Subcutaneous adipose tissue (tissue), 4 donors: Measurements from ENCODE around the gene NAV3. TPM values are rescaled to one million over a fixed set of nuclear protein-coding genes. Genes with fewer than 3 reads are reported as not detected.

Source experiments
- total RNA-seq, 4 donors: library from RNA; depleted of rRNA; stranded (reverse); fragments of >200 nt; gene quantifications; one replicate each; pipeline ENCODE4 v1.1.0, GENCODE V29; 2016
- TF ChIP-seq, protein P1 (sequence below): fragments of 450-650 bp; IDR thresholded peaks from one replicate; pipeline ENCODE4 v1.5.1; 2016; ENCODE audit warnings: low read depth, mild to moderate bottlenecking, control low read depth, antibody characterized with exemption, moderate library complexity

NAV3 gene
- total RNA-seq, 4 donors from 2014 or later: 9.3 to 36.6 (median 20.6) TPM

DNA sequence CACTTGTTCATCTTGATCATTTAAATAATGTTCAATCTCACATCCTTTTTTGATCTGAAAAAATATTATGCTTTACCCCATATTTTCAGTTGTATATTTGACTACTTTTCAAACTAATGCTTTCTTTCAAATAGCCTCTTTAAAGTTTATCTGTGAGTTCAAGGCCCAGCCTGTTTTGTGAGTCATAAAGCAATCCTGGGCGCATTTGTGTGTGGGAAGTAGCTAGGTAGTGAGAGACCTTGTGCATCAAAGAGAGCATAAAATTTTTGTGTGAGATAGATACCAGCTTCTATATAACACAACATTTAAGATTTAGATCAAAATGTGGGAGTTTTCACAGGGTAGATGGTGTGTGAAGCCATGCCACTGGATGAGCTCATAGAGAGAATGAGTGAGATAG lies 405.6 kb downstream of the NAV3 start:
- TF ChIP-seq, protein P1, sequence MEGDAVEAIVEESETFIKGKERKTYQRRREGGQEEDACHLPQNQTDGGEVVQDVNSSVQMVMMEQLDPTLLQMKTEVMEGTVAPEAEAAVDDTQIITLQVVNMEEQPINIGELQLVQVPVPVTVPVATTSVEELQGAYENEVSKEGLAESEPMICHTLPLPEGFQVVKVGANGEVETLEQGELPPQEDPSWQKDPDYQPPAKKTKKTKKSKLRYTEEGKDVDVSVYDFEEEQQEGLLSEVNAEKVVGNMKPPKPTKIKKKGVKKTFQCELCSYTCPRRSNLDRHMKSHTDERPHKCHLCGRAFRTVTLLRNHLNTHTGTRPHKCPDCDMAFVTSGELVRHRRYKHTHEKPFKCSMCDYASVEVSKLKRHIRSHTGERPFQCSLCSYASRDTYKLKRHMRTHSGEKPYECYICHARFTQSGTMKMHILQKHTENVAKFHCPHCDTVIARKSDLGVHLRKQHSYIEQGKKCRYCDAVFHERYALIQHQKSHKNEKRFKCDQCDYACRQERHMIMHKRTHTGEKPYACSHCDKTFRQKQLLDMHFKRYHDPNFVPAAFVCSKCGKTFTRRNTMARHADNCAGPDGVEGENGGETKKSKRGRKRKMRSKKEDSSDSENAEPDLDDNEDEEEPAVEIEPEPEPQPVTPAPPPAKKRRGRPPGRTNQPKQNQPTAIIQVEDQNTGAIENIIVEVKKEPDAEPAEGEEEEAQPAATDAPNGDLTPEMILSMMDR: no peak

DNA sequence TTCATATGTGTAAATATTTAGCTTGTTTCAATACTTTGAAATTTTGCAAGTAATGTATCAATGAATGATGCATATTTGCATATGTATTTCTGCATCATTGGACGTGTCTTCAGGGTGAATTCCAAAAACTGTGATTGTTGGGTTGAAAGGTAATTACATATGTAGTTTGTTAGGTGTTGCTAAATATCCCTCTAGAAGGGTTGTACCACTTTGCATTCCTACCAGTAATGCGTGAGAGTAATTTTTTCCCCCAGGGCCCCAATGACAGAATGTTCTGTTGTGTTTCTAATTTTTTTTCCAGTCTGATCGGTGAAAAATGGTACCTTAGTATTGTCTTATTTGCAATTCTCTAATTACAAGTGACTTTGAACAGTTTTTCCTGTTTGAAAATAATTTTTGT lies 408.9 kb downstream of the NAV3 start:
- TF ChIP-seq, protein P1: no peak

DNA sequence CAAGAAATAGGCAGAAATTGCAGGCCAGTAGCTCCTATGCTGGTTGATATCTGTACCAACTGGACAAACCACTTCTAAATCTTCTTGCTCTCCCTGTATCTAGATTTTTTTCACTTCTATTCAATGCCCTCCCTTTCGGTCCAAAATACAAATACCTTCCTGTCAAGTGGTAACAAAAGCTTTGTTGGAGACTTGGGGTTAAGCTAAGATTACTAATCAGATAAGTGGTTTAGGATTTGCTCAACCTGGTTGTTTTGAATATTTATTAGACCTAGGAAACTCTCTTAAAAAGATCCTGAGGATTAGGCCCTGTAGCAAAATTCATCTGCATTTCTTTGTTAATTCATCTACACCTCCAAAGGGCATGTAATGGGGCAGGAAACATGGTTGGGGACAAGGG lies 410.1 kb downstream of the NAV3 start:
- TF ChIP-seq, protein P1: no peak

DNA sequence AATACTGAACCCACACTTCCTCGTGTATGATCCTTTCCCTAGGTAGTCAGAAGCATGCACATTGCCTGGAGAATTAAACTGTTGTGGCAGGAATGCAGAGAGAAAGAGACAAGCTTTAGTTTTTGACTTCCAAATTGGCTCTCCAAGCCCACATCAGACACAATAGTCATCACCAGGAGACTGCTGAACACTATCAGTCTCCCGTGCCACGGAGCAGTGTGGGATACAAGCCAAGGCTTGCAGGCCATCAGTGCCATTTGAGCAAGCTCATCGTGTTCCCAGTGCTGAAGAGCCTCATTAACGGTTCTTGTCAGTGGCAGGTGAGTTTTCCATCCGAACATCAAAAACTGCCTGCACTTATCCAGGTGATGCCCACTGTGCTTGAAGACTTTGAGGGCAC lies 410.8 kb downstream of the NAV3 start:
- TF ChIP-seq, protein P1: no peak

DNA sequence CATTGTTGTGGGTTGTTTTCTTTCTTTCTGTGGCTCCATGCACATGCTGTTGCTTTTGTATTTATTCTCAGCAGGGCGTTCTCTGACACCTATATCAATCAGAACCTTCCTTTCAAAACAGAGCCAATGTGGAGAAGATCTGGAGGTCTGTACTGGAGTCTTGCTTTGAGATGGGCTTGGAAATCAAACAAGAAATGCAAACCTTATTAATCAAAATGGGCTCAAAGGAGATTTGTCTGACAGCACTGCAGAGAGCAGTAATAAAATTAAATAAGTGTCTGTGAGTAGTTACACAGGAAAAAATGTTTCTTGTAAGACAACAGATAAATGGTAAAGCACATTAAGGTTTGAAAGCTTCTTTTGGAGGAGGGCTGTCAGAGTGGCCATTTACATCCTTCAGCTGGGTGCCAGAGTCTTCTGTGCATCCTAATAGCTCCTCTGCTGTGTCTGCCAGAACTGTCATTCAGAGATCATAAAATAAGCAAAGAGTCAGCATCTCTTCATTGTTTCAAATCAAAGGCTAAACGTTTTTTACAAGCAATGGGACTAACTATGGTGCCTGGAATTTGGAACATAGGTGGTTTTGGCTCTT lies 414.3 kb downstream of the NAV3 start:
- TF ChIP-seq, protein P1: no peak

DNA sequence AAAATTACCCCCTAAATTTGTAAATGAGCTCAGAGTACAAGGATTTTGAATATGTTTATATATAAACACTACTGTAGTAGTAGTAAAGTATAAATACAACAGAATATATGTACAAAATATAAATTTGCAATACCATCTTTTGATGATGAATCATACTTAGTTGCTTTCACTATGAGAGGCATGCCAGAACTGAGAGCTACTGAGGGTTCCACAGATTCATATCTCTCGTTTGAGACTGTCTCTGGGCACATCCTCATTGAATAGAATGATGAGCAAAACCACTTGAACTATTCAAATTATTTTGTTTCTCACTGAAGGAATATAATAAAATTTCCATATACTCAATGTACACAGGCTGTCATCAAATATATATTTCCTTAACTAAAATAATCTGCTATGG lies 417.6 kb downstream of the NAV3 start:
- TF ChIP-seq, protein P1: no peak

DNA sequence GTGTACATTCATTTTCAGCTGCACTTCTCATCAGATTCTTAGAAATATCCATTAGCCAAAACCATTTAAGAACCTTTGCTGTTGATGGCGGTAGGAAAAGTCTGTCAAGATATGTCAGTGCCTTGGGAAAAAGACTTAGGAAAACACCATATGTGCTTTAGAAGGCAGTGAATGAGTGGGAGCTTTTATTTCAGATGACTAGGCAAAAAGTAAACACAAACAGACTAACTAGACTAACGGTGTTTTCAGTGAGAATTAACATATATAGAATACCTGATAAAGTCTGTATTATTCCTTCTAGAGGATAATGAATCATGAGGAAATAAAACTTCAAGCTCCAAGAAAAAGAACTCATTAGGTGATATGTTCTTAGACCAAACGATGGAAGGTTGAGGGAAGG lies 418.9 kb downstream of the NAV3 start:
- TF ChIP-seq, protein P1: no peak

DNA sequence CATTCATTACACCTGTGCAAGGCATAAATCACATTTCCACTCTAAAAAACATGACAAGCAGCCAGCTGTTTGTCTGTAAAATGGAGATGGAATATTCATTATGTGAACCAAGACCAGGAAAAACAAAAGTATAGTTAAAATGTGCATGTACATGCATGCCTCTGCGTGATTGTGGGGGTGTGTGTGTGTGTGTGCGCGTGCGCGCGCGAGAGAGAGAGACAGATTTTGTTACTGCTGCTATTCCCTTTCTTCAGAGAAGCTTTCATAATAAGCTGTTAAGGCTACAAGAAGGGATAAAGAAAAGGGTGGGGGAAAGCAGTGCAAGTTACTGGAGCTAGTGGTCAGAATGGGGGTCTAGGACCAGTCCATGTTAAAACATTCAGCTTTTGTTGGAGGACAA lies 430.3 kb downstream of the NAV3 start:
- TF ChIP-seq, protein P1: no peak
